ENCODE results near the gene NAA38. TPM values are rescaled to one million over a fixed set of nuclear protein-coding genes. Genes with fewer than 3 reads are reported as not detected.

Gene NAA38
- total RNA-seq, 1 donor from 2014 or later = 8.6 TPM

GRCh38 chr17:7880076-7880868 is 22.9 kb upstream of the NAA38 start:
- peaks cover 2% of the 10 kb centered on the region for H3K4me1 Mint-ChIP-seq
- Histone ChIP-seq H3K79me2 (ENCODE audit: low read depth) (no peaks in the 10 kb centered on the region), H3K9me3 (ENCODE audit: low read depth) (no peaks in the 10 kb centered on the region), H3K4me1 (peaks cover 11% of the 10 kb centered on the region), H3K27ac (no peak overlapping the region), H3F3A (ENCODE audit: low read depth) (peaks cover 18% of the 10 kb centered on the region), H3K4me3 (no peak overlapping the region), H3K4me2 (no peak overlapping the region), H4K20me1 (ENCODE audit: low read depth) (no peaks in the 10 kb centered on the region), H3K9ac (no peak overlapping the region), H3K36me3 (no peaks in the 10 kb centered on the region), H3K27me3 (no peaks in the 10 kb centered on the region), H2AFZ (replicated peaks) (no peak overlapping the region)
- DNase-seq (ENCODE audit: low spot score) = no peak
- no peaks in the 10 kb centered on the region for H3K9me3 Mint-ChIP-seq
- H3K27ac Mint-ChIP-seq = no peak overlapping the region
- no peak overlapping the region for H3K4me3 Mint-ChIP-seq
- TF ChIP-seq EZH2 (IDR thresholded peaks at IDR 0.05) = no peak
- no peak for TF ChIP-seq EZH2phosphoT487 (IDR thresholded peaks at IDR 0.05)
- TF ChIP-seq CTCF (IDR thresholded peaks at IDR 0.05) = no peak
- H3K36me3 Mint-ChIP-seq = peaks cover 6% of the 10 kb centered on the region
- H3K27me3 Mint-ChIP-seq (ENCODE audit: insufficient read depth, low read depth) = no peaks in the 10 kb centered on the region

GRCh38 chr17:7878234-7878633 is 20.9 kb upstream of the NAA38 start:
- Mint-ChIP-seq H3K27me3 (ENCODE audit: insufficient read depth, low read depth) (no peaks in the 10 kb centered on the region), H3K4me3 (no peak overlapping the region)
- DNase-seq (ENCODE audit: low spot score) = no peak

GRCh38 chr17:7875804-7876370 is 18.5 kb upstream of the NAA38 start:
- no peaks in the 10 kb centered on the region for H3K9me3 Mint-ChIP-seq

More at GRCh38 chr17:7878234-7878633, 20.9 kb upstream of the NAA38 start:
- H3K9me3 Mint-ChIP-seq = no peaks in the 10 kb centered on the region
- no peak overlapping the region for H3K9ac ChIP-seq
- TF ChIP-seq EZH2 (IDR thresholded peaks at IDR 0.05) = no peak
- TF ChIP-seq CTCF (IDR thresholded peaks at IDR 0.05) = no peak
- TF ChIP-seq EZH2phosphoT487 (IDR thresholded peaks at IDR 0.05) = no peak
- no peaks in the 10 kb centered on the region for H3K4me1 Mint-ChIP-seq
- H3K36me3 Mint-ChIP-seq = peaks cover 13% of the 10 kb centered on the region
- H3K4me3 ChIP-seq = no peak overlapping the region
- H3K27me3 ChIP-seq = no peaks in the 10 kb centered on the region
- no peaks in the 10 kb centered on the region for H4K20me1 ChIP-seq (ENCODE audit: low read depth)
- H3K9me3 ChIP-seq (ENCODE audit: low read depth) = no peaks in the 10 kb centered on the region
- peaks cover 8% of the 10 kb centered on the region for H3F3A ChIP-seq (ENCODE audit: low read depth)
- H3K4me2 ChIP-seq = no peak overlapping the region
- no peaks in the 10 kb centered on the region for H3K79me2 ChIP-seq (ENCODE audit: low read depth)
- no peaks in the 10 kb centered on the region for H3K36me3 ChIP-seq
- H3K27ac Mint-ChIP-seq = no peak overlapping the region
- H3K4me1 ChIP-seq = peaks cover 1% of the 10 kb centered on the region
- H3K27ac ChIP-seq = no peak overlapping the region
- H2AFZ ChIP-seq (replicated peaks) = no peak overlapping the region

More at GRCh38 chr17:7875804-7876370, 18.5 kb upstream of the NAA38 start:
- Histone ChIP-seq H4K20me1 (ENCODE audit: low read depth) (no peaks in the 10 kb centered on the region), H3K9me3 (ENCODE audit: low read depth) (no peaks in the 10 kb centered on the region), H3K27me3 (no peaks in the 10 kb centered on the region), H2AFZ (replicated peaks) (no peak overlapping the region), H3K79me2 (ENCODE audit: low read depth) (no peaks in the 10 kb centered on the region), H3K4me3 (no peak overlapping the region), H3K27ac (no peak overlapping the region), H3F3A (ENCODE audit: low read depth) (no peaks in the 10 kb centered on the region), H3K9ac (no peak overlapping the region), H3K36me3 (no peaks in the 10 kb centered on the region), H3K4me1 (no peaks in the 10 kb centered on the region), H3K4me2 (no peak overlapping the region)
- Mint-ChIP-seq H3K36me3 (peaks cover 18% of the 10 kb centered on the region), H3K27me3 (ENCODE audit: insufficient read depth, low read depth) (no peaks in the 10 kb centered on the region), H3K4me3 (no peak overlapping the region), H3K27ac (no peak overlapping the region), H3K4me1 (no peaks in the 10 kb centered on the region)
- no peak for TF ChIP-seq EZH2phosphoT487 (IDR thresholded peaks at IDR 0.05)
- no peak for TF ChIP-seq EZH2 (IDR thresholded peaks at IDR 0.05)
- TF ChIP-seq CTCF (IDR thresholded peaks at IDR 0.05) = no peak
- no peak for DNase-seq (ENCODE audit: low spot score)
